NCI-H526 (cell line): ENCODE data around the gene SREBF2.
"Not testable (repeated sequence)": the region's sequence is repeated elsewhere in the genome, so short reads cannot be mapped to it uniquely, and the experiment has no call there.

Experiments
- DNase-seq, 2 experiments: peaks; one replicate each; lab custom pipeline; 2025; lab: John Stamatoyannopoulos, UW

The SREBF2 gene

GRCh38 chr22:41842996-41843970, 10.4 kb downstream of the SREBF2 start:
- DNase-seq, result no peak

DNA sequence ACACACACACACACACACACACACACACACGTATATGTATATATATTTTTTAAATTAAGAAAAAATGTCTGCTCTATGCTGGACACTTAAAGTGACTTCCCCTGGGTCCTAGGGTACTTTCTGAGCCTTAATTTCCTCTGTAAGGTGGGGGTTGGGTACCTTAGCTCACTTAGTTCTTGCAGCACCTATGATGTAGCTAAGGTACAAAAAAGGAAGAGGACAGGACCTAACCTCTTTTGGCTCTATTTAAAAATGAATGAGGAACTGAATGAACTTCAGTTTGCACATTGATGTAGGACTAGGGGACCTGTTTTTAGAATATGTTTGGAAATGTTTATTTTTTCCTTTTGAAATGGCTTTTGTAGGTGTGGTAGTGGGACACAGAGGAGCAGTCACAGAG, 11.1 kb downstream of the SREBF2 start:
- DNase-seq, result no peak

GRCh38 chr22:41844513-41844912, 11.6 kb downstream of the SREBF2 start:
- no peak for DNase-seq

- no peak for DNase-seq
Observed at GRCh38 chr22:41845380-41846267, 12.7 kb downstream of the SREBF2 start.

DNA sequence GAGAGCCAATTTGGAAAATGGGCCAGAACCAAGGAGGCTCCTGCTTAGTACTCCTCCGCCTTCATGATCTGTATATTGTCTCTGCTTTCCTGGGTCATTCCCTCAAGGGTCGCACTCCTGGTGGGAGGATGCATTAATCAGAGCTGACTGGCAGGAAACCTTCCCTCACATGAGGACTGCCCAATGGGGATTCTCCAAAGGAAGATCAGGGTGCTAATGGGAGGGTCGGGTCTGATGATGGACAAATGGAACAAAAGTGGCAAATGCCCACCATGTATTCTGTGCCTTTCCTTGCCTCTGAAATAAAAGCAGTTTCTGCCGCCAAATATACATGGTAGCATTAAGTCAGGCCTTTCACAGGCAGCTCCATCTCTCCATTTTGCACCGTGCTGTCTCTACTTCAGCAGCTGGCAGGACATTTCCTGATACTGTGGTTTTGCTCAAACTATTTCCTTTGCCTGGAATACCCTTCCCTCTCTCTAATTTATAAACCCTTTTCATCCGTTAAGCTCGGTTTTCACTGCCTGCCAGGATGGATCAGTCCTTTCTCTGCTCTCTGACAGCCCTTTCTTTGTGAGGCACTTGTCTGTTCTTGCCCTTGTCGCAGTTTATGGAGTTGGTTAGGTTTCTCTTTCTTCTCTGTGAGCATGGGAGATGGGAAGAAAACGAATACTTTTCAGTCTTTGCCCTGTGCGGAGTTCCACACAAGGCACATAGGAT, 13.5 kb downstream of the SREBF2 start:
- no peak for DNase-seq

- no peak for DNase-seq
Observed at GRCh38 chr22:41847300-41847699, 14.4 kb downstream of the SREBF2 start.

GRCh38 chr22:41848468-41848867, 15.6 kb downstream of the SREBF2 start:
- DNase-seq, result no peak

- no peak for DNase-seq
Observed at GRCh38 chr22:41856469-41856868, 23.6 kb downstream of the SREBF2 start.

GRCh38 chr22:41857155-41857859, 24.4 kb downstream of the SREBF2 start:
- peak in 1 of 2 experiments; percentile 16 for DNase-seq

- no peak for DNase-seq
Observed at GRCh38 chr22:41857860-41858199, 24.9 kb downstream of the SREBF2 start.

GRCh38 chr22:41862160-41862529, 29.2 kb downstream of the SREBF2 start:
- no peak for DNase-seq

- no peak for DNase-seq
Observed at GRCh38 chr22:41862530-41863266, 29.8 kb downstream of the SREBF2 start.

DNA sequence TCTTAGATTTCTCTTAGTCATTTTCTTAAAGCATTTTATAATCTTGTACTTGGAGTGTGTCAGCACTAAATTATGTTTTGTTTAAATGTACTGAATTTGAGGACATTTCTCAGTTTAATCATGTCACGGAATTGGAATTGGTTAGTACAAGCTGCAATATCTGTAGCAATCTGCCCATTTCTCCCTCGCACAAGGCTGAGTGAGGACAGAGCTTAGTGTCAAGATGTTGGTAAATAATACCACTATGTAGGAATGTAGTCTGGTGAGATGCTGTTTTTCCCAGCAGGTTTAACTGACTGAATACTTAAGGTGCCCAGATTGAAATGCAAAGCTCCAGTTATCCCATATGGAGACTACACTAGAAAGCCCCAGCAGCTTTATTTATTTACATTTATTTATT, 30.6 kb downstream of the SREBF2 start:
- no peak for DNase-seq

DNA sequence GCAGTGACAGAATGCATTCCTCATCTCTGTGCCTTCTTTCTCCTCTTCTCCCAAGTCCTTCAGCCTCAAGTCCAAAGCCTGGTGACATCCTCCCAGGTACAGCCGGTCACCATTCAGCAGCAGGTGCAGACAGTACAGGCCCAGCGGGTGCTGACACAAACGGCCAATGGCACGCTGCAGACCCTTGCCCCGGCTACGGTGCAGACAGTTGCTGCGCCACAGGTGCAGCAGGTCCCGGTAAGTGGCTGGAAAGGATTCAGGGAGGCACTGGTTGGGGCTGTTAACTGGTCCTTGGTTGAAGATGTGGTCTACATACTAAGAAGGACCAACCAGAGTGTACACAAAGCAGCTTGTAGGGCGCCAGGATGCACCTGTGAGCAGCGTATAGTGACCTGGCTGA, 35.7 kb downstream of the SREBF2 start:
- DNase-seq, result no peak

DNA sequence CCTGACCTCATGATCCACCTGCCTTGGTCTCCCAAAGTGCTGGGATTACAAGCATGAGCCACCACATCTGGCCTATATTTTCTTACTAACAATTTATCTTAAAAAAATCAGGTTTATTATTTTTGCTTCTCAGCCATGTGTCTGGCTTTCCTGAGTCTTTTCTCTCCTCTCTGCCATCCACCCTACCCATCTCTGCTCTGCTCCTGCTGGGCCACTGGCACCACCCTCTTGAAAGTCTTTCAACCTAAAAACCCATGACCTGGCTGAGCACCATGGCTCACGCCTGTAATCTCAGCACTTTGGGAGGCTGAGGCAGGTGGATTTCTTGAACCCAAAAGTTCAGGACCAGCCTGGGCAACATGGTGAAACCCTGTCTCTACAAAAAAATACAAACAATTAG, 37.2 kb downstream of the SREBF2 start:
- not testable (repeated sequence) for DNase-seq

GRCh38 chr22:41870786-41871185, 37.9 kb downstream of the SREBF2 start:
- no peak for DNase-seq

- DNase-seq, result no peak
Observed at GRCh38 chr22:41873391-41873790, 40.5 kb downstream of the SREBF2 start.

- no peak for DNase-seq
Observed at GRCh38 chr22:41874090-41874489, 41.2 kb downstream of the SREBF2 start.

- DNase-seq, result no peak
Observed at GRCh38 chr22:41875531-41876270, 42.8 kb downstream of the SREBF2 start.

DNA sequence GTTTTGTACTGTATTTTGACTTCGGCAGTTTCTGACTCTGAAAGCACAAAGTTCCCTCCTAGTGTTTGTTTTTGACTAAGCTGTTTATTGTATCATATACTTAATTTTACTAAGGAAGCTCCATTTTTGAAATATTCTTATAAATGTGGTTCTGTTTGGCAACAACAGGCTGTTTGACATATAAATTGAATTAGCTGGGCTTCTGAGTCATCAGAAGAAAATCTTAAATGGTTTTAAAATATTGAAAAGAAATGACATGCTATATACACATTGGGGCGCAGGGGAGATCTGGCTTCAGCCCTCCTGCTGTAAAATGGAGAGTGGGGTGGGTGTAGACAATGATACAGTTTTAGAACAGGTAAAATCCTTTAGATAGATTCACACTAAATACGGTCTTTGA, 43.4 kb downstream of the SREBF2 start:
- DNase-seq, result no peak
